ENCODE data around the gene SYTL3.

The SYTL3 gene

DNA sequence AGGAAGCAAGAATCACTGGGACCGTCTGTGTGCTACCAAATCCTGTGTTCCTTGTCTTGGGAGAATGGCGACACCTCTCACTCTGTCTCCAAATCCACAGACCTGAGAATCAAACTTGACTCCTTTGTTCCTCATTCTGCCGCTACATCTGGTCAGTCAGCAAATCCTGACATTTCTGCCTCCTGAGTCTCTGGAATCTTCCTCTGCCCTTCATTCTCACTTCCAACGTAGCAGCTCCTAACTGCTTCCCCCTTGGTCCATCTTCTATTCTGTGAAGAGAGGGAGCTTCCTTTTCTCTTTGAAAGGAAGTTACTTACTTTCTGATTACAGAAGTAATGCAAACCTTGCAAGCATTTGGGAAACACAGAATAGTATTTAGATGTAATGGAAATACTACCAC lies 37.7 kb downstream of the SYTL3 start:
- Histone ChIP-seq H3K36me3 (ENCODE audit: insufficient read depth, low read length) (no peaks in the 10 kb centered on the region), H3K4me3 (ENCODE audit: low read depth in 1 of 2, low read length in 2 of 2) (no peak overlapping the region), H3K9ac (ENCODE audit: low read depth, low read length) (no peak overlapping the region), H3K4me2 (ENCODE audit: insufficient read depth, low read length) (no peak overlapping the region), H3K27ac (ENCODE audit: low read length) (no peak overlapping the region), H2AFZ (ENCODE audit: low read depth, low read length) (no peak overlapping the region), H3K9me3 (ENCODE audit: insufficient read depth, low read length, severe bottlenecking) (no peaks in the 10 kb centered on the region), H3K4me1 (ENCODE audit: insufficient read depth, low read length) (peaks cover 14% of the 10 kb centered on the region), H3K79me2 (ENCODE audit: insufficient read depth, low read length) (no peaks in the 10 kb centered on the region), H4K20me1 (ENCODE audit: insufficient read depth, low read length) (no peaks in the 10 kb centered on the region), H3K27me3 (ENCODE audit: insufficient read depth, low read length, poor library complexity) (peaks cover 12% of the 10 kb centered on the region)
- TF ChIP-seq EZH2 (IDR thresholded peaks at IDR 0.05; ENCODE audit: borderline replicate concordance, low read depth, low read length, severe bottlenecking): no peak
- TF ChIP-seq, protein P1, sequence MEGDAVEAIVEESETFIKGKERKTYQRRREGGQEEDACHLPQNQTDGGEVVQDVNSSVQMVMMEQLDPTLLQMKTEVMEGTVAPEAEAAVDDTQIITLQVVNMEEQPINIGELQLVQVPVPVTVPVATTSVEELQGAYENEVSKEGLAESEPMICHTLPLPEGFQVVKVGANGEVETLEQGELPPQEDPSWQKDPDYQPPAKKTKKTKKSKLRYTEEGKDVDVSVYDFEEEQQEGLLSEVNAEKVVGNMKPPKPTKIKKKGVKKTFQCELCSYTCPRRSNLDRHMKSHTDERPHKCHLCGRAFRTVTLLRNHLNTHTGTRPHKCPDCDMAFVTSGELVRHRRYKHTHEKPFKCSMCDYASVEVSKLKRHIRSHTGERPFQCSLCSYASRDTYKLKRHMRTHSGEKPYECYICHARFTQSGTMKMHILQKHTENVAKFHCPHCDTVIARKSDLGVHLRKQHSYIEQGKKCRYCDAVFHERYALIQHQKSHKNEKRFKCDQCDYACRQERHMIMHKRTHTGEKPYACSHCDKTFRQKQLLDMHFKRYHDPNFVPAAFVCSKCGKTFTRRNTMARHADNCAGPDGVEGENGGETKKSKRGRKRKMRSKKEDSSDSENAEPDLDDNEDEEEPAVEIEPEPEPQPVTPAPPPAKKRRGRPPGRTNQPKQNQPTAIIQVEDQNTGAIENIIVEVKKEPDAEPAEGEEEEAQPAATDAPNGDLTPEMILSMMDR (IDR thresholded peaks at IDR 0.05; ENCODE audit: borderline replicate concordance, extremely low read depth, low read length, poor library complexity, severe bottlenecking): no peak
- ATAC-seq (ENCODE audit: insufficient read depth, low read depth) (no peak), DNase-seq (no peak)

DNA sequence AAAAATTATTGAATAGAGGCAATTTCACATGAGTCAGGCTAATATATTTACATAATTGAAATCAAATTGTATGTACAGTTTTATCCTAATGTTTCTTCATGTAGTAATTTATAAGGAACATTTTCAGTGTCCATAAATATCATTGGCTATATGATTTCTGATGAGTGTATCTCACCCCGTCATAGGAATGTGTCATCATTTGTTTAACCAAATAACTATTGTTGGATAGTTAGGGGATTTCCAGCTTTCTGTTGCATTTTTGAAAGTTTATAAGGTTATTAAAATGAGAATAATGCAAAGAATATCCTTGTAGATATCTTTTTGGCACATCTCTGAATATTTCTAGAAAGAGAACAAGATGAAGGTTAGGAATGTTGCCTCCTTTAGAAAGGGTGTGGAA lies 39.0 kb downstream of the SYTL3 start:
- Histone ChIP-seq H3K36me3 (ENCODE audit: insufficient read depth, low read length) (no peaks in the 10 kb centered on the region), H3K9ac (ENCODE audit: low read depth, low read length) (no peak overlapping the region), H4K20me1 (ENCODE audit: insufficient read depth, low read length) (no peaks in the 10 kb centered on the region), H3K79me2 (ENCODE audit: insufficient read depth, low read length) (no peaks in the 10 kb centered on the region), H3K4me2 (ENCODE audit: insufficient read depth, low read length) (no peak overlapping the region), H3K4me3 (ENCODE audit: low read depth in 1 of 2, low read length in 2 of 2) (no peak overlapping the region), H2AFZ (ENCODE audit: low read depth, low read length) (no peak overlapping the region), H3K27ac (ENCODE audit: low read length) (no peak overlapping the region), H3K27me3 (ENCODE audit: insufficient read depth, low read length, poor library complexity) (peaks cover 12% of the 10 kb centered on the region), H3K4me1 (ENCODE audit: insufficient read depth, low read length) (peaks cover 14% of the 10 kb centered on the region), H3K9me3 (ENCODE audit: insufficient read depth, low read length, severe bottlenecking) (no peaks in the 10 kb centered on the region)
- no peak for DNase-seq
- ATAC-seq (ENCODE audit: insufficient read depth, low read depth): no peak
- TF ChIP-seq, protein P1 (IDR thresholded peaks at IDR 0.05; ENCODE audit: borderline replicate concordance, extremely low read depth, low read length, poor library complexity, severe bottlenecking): no peak
- TF ChIP-seq EZH2 (IDR thresholded peaks at IDR 0.05; ENCODE audit: borderline replicate concordance, low read depth, low read length, severe bottlenecking): no peak

DNA sequence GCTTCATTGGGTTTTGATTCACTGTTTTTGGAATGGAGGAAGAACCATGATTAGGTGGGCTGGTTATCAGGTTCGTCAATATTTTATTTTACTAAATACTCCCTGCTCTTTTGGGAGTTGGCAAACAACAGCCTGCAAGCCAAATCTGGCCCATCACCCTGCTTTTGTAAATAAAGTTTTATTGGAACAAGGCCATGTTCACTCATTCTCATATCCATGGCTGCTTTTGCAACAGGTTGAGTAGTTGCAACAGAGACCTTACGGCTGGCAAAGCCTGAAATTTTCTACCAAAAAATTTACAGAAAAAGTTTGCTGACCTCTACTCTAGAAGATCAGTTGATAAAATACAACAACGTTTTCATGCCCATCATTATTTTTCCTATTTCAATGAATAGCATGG lies 45.1 kb downstream of the SYTL3 start:
- DNase-seq: no peak
- no peak for ATAC-seq (ENCODE audit: insufficient read depth, low read depth)

More for the DNA sequence above, 45.1 kb downstream of the SYTL3 start:
- Histone ChIP-seq H3K4me3 (ENCODE audit: low read depth in 1 of 2, low read length in 2 of 2) (no peak overlapping the region), H3K27ac (ENCODE audit: low read length) (no peak overlapping the region), H3K79me2 (ENCODE audit: insufficient read depth, low read length) (no peaks in the 10 kb centered on the region), H4K20me1 (ENCODE audit: insufficient read depth, low read length) (no peaks in the 10 kb centered on the region), H2AFZ (ENCODE audit: low read depth, low read length) (no peak overlapping the region), H3K9me3 (ENCODE audit: insufficient read depth, low read length, severe bottlenecking) (no peaks in the 10 kb centered on the region), H3K27me3 (ENCODE audit: insufficient read depth, low read length, poor library complexity) (peaks cover 4% of the 10 kb centered on the region), H3K9ac (ENCODE audit: low read depth, low read length) (no peak overlapping the region), H3K36me3 (ENCODE audit: insufficient read depth, low read length) (no peaks in the 10 kb centered on the region), H3K4me2 (ENCODE audit: insufficient read depth, low read length) (no peak overlapping the region), H3K4me1 (ENCODE audit: insufficient read depth, low read length) (no peaks in the 10 kb centered on the region)
- no peak for TF ChIP-seq EZH2 (IDR thresholded peaks at IDR 0.05; ENCODE audit: borderline replicate concordance, low read depth, low read length, severe bottlenecking)
- TF ChIP-seq, protein P1 (IDR thresholded peaks at IDR 0.05; ENCODE audit: borderline replicate concordance, extremely low read depth, low read length, poor library complexity, severe bottlenecking): no peak
